Activated T-helper 1 cell treated with anti-CD3 and anti-CD28 coated beads, Interleukin-2, amount 50 U/mL, for 16 hours (primary cell): ENCODE data around the gene PALMD.

Experiments
- DNase-seq, 2 donors: peaks; one replicate each; pipeline ENCODE4 v3.0.0-alpha.2; 2020; ENCODE audit warnings: low read depth in 1 of 2, low spot score in 1 of 2

PALMD gene

GRCh38 chr1:99634971-99635624 is 10.8 kb upstream of the PALMD start:
- no peak for DNase-seq

- DNase-seq = no peak
Observed at GRCh38 chr1:99635664-99636063, 10.2 kb upstream of the PALMD start.

- no peak for DNase-seq
Observed at GRCh38 chr1:99636647-99637175, 9.2 kb upstream of the PALMD start.

GRCh38 chr1:99638853-99639252 is 7.1 kb upstream of the PALMD start:
- DNase-seq = no peak

GRCh38 chr1:99639408-99639807 is 6.5 kb upstream of the PALMD start:
- DNase-seq = no peak

- no peak for DNase-seq
Observed at GRCh38 chr1:99639945-99640344, 6.0 kb upstream of the PALMD start.

GRCh38 chr1:99640672-99641071 is 5.2 kb upstream of the PALMD start:
- no peak for DNase-seq

GRCh38 chr1:99641558-99641957 is 4.4 kb upstream of the PALMD start:
- DNase-seq = no peak

- DNase-seq = no peak
Observed at GRCh38 chr1:99642053-99642452, 3.9 kb upstream of the PALMD start.

GRCh38 chr1:99643021-99643779 is 2.7 kb upstream of the PALMD start:
- no peak for DNase-seq

GRCh38 chr1:99644279-99645004 is 1.5 kb upstream of the PALMD start:
- DNase-seq = no peak

GRCh38 chr1:99645203-99645602 is 710 bp upstream of the PALMD start:
- DNase-seq = no peak

GRCh38 chr1:99646868-99647267 is 955 bp downstream of the PALMD start:
- DNase-seq = no peak

GRCh38 chr1:99647490-99647889 is 1.6 kb downstream of the PALMD start:
- DNase-seq = no peak

GRCh38 chr1:99648107-99648506 is 2.2 kb downstream of the PALMD start:
- DNase-seq = no peak

GRCh38 chr1:99650030-99650429 is 4.1 kb downstream of the PALMD start:
- DNase-seq = no peak

- DNase-seq = no peak
Observed at GRCh38 chr1:99650773-99651437, 5.0 kb downstream of the PALMD start.

- no peak for DNase-seq
Observed at GRCh38 chr1:99652881-99653281, 7.0 kb downstream of the PALMD start.

- DNase-seq = no peak
Observed at GRCh38 chr1:99655376-99655775, 9.5 kb downstream of the PALMD start.

- no peak for DNase-seq
Observed at GRCh38 chr1:99656701-99657100, 10.8 kb downstream of the PALMD start.
